Neural cell (in vitro differentiated cells): ENCODE measurements around the gene STN1. TPM values are rescaled to one million over a fixed set of nuclear protein-coding genes. Genes with fewer than 3 reads are reported as not detected.

Source experiments
- H2AFZ ChIP-seq: fragments of 200-600, 300-800 bp; sonication (generic), shearing (Covaris generic); 2 replicates; pipeline ENCODE4 v1.6.0; 2014; ENCODE audit warnings: low read depth, mild to moderate bottlenecking, antibody characterized with exemption, low read length, moderate library complexity
- H3F3A ChIP-seq: fragments of 200-600 bp; shearing (Covaris generic); 2 replicates; pipeline ENCODE4 v1.6.1; 2016; ENCODE audit warnings: mild to moderate bottlenecking, moderate library complexity, mixed read lengths, antibody characterized with exemption, low read length; ENCODE audit not compliant: insufficient read depth, poor library complexity, severe bottlenecking
- H3K27ac ChIP-seq: fragments of 200-600, 300-800 bp; sonication (generic), shearing (Covaris generic); 2 replicates; pipeline ENCODE4 v1.5.1; 2014; ENCODE audit warnings: mild to moderate bottlenecking, low read length, moderate library complexity
- H3K27me3 ChIP-seq: fragments of 300-800, 200-600 bp; sonication (generic), shearing (Covaris generic); 2 replicates; pipeline ENCODE4 v1.6.0; 2014; ENCODE audit warnings: mild to moderate bottlenecking, low read depth, low read length, moderate library complexity; ENCODE audit not compliant: insufficient read depth
- H3K36me3 ChIP-seq: fragments of 300-800, 200-600 bp; sonication (generic), shearing (Covaris generic); 2 replicates; pipeline ENCODE4 v1.5.1; 2014; ENCODE audit warnings: mild to moderate bottlenecking, antibody characterized with exemption, low read length, moderate library complexity; ENCODE audit not compliant: insufficient read depth
- H3K4me2 ChIP-seq: fragments of 300-800, 200-600 bp; sonication (generic), shearing (Covaris generic); 2 replicates; pipeline ENCODE4 v1.6.0; 2014; ENCODE audit warnings: mild to moderate bottlenecking, low read length
- H3K4me3 ChIP-seq: fragments of 300-800, 200-600 bp; sonication (generic), shearing (Covaris generic); 2 replicates; pipeline ENCODE4 v1.5.1; 2014; ENCODE audit warnings: mild to moderate bottlenecking, low read length, moderate library complexity
- H3K79me2 ChIP-seq: fragments of 200-600 bp; shearing (Covaris generic); replicated peaks from 2 replicates; pipeline ENCODE4 v1.6.0; 2014; ENCODE audit warnings: mild to moderate bottlenecking, low read length, moderate library complexity; ENCODE audit not compliant: insufficient read depth
- H3K9ac ChIP-seq: fragments of 300-800, 200-600 bp; sonication (generic), shearing (Covaris generic); 2 replicates; pipeline ENCODE4 v1.6.1; 2016; ENCODE audit warnings: mild to moderate bottlenecking, low read length, mixed read lengths
- H3K9me2 ChIP-seq: fragments of 200-600 bp; shearing (Covaris generic); 2 replicates; pipeline ENCODE4 v1.6.1; 2016; ENCODE audit warnings: mild to moderate bottlenecking, low read length, mixed read lengths; ENCODE audit not compliant: insufficient read depth
- H3K9me3 ChIP-seq: fragments of 200-600, 300-800 bp; sonication (generic), shearing (Covaris generic); 2 replicates; pipeline ENCODE4 v1.6.1; 2016; ENCODE audit warnings: mild to moderate bottlenecking, mixed run types, low read length, moderate library complexity, mixed read lengths
- H4K20me1 ChIP-seq: fragments of 200-600 bp; shearing (Covaris generic); 2 replicates; pipeline ENCODE4 v1.6.1; 2016; ENCODE audit warnings: mild to moderate bottlenecking, mixed run types; ENCODE audit not compliant: insufficient read depth
- EP300 ChIP-seq: fragments of 450-650 bp; conservative IDR thresholded peaks from 2 replicates; pipeline ENCODE4 v1.6.1; 2014; ENCODE audit warnings: antibody characterized with exemption, mild to moderate bottlenecking, moderate library complexity; ENCODE audit not compliant: poor library complexity, severe bottlenecking
- EZH2 ChIP-seq: fragments of 200-600, 300-800 bp; shearing (Covaris generic), sonication (generic); IDR thresholded peaks from 2 replicates; pipeline ENCODE4 v1.6.1; 2014; ENCODE audit warnings: antibody characterized with exemption, low read length, borderline replicate concordance, mild to moderate bottlenecking; ENCODE audit not compliant: insufficient read depth, poor library complexity, severe bottlenecking
- MXI1 ChIP-seq: fragments of 450-650 bp; conservative IDR thresholded peaks from 2 replicates; pipeline ENCODE4 v1.6.1; 2014; ENCODE audit warnings: antibody characterized with exemption, mild to moderate bottlenecking; ENCODE audit not compliant: poor library complexity, severe bottlenecking
- POLR2AphosphoS5 ChIP-seq: IDR thresholded peaks from 2 replicates; pipeline ENCODE4 v1.6.1; 2012
- RAD21 ChIP-seq: fragments of 450-650 bp; conservative IDR thresholded peaks from 2 replicates; pipeline ENCODE4 v1.6.1; 2014; ENCODE audit warnings: antibody characterized with exemption, mild to moderate bottlenecking, moderate library complexity
- SMC3 ChIP-seq: fragments of 450-650 bp; conservative IDR thresholded peaks from 2 replicates; pipeline ENCODE4 v1.6.1; 2014; ENCODE audit warnings: antibody characterized with exemption, mild to moderate bottlenecking, moderate library complexity; ENCODE audit not compliant: poor library complexity
- TAF1 ChIP-seq: IDR thresholded peaks from 2 replicates; pipeline ENCODE4 v1.6.1; 2012; ENCODE audit warnings: low read depth
- polyA plus RNA-seq: library from polyadenylated mRNA; depleted of rRNA; stranded (reverse); fragments of >200 nt; gene quantifications from 2 replicates; pipeline ENCODE4 v1.2.3, GENCODE V29; 2014
- TF ChIP-seq, protein P1 (sequence below): IDR thresholded peaks from 2 replicates; pipeline ENCODE4 v1.6.1; 2012; ENCODE audit warnings: borderline replicate concordance
- TF ChIP-seq, protein P2 (sequence below): fragments of 450-650 bp; IDR thresholded peaks from 2 replicates; pipeline ENCODE4 v1.5.1; 2014; ENCODE audit warnings: antibody characterized with exemption, mild to moderate bottlenecking, moderate library complexity; ENCODE audit not compliant: poor library complexity, severe bottlenecking

Gene STN1
- polyA plus RNA-seq, 1 donor from 2014 or later, result 9.4 TPM

DNA sequence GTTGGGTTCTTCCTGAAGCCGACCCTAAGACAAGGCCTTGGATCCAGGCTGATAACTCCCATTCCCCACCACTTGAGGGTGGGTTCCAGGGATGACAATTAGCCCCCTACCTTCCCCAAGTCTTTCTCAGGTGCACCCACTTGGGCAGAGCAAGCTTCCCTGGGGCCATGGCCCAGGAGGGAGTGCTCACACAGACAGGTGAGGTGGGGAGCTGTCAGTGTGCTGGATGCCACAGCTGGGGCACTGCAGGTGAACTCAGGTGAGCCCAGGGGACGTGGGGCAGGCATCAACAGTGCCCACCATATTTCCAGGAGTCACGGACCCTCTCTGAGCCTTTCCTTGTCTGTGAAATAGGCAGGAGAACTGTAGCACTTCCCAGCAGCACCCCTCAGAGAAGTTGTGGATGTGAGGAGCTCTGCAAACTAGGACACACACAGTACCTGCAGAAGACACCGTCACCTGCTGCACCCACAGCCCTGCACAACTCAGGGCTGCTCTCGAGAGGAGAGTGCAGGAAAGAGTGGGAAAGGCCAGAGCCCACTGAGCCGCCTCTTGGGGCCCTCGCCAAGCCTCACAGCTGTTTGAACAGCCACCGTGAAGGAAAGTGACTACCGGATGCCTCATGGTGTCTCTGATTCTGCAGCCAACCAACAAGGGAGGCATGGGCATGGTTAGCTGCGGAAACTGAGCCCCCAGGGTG is 80.5 kb downstream of the STN1 start (continued):
- TF ChIP-seq, protein P1, sequence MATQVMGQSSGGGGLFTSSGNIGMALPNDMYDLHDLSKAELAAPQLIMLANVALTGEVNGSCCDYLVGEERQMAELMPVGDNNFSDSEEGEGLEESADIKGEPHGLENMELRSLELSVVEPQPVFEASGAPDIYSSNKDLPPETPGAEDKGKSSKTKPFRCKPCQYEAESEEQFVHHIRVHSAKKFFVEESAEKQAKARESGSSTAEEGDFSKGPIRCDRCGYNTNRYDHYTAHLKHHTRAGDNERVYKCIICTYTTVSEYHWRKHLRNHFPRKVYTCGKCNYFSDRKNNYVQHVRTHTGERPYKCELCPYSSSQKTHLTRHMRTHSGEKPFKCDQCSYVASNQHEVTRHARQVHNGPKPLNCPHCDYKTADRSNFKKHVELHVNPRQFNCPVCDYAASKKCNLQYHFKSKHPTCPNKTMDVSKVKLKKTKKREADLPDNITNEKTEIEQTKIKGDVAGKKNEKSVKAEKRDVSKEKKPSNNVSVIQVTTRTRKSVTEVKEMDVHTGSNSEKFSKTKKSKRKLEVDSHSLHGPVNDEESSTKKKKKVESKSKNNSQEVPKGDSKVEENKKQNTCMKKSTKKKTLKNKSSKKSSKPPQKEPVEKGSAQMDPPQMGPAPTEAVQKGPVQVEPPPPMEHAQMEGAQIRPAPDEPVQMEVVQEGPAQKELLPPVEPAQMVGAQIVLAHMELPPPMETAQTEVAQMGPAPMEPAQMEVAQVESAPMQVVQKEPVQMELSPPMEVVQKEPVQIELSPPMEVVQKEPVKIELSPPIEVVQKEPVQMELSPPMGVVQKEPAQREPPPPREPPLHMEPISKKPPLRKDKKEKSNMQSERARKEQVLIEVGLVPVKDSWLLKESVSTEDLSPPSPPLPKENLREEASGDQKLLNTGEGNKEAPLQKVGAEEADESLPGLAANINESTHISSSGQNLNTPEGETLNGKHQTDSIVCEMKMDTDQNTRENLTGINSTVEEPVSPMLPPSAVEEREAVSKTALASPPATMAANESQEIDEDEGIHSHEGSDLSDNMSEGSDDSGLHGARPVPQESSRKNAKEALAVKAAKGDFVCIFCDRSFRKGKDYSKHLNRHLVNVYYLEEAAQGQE, result no peak
- no peak for TF ChIP-seq EZH2
- TF ChIP-seq TAF1, result no peak

DNA sequence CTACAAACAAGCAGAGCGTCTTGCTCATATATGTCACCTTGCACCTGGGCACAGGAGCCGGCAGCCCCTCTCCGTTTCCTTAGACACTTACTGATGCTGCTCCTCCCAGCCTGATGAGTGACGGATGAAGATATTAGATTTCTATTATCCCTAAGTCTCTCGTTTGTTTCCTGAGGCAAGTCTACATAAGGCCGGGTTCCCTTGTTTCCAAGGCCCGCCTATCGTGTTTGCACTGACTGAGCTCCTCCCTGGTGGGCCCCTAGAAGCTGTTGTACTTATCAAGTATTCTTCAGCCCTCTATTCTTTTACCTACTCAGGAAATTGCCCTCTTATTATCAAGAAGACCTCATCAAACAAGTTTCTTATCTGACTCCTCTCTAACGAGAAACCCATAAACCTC is 81.1 kb downstream of the STN1 start:
- Histone ChIP-seq H3K27ac (no peak overlapping the region), H3K79me2 (no peaks in the 10 kb centered on the region), H3K27me3 (no peaks in the 10 kb centered on the region), H2AFZ (no peak overlapping the region), H3K36me3 (no peaks in the 10 kb centered on the region), H3K9ac (no peak overlapping the region), H3K4me3 (no peak overlapping the region), H4K20me1 (no peaks in the 10 kb centered on the region), H3K9me3 (no peaks in the 10 kb centered on the region), H3K9me2 (no peaks in the 10 kb centered on the region), H3F3A (no peaks in the 10 kb centered on the region), H3K4me2 (no peak overlapping the region)
- TF ChIP-seq POLR2AphosphoS5 (no peak), RAD21 (no peak), SMC3 (no peak), EP300 (no peak), MXI1 (no peak), EZH2 (no peak), TAF1 (no peak)
- TF ChIP-seq, protein P1, result no peak
- TF ChIP-seq, protein P2, sequence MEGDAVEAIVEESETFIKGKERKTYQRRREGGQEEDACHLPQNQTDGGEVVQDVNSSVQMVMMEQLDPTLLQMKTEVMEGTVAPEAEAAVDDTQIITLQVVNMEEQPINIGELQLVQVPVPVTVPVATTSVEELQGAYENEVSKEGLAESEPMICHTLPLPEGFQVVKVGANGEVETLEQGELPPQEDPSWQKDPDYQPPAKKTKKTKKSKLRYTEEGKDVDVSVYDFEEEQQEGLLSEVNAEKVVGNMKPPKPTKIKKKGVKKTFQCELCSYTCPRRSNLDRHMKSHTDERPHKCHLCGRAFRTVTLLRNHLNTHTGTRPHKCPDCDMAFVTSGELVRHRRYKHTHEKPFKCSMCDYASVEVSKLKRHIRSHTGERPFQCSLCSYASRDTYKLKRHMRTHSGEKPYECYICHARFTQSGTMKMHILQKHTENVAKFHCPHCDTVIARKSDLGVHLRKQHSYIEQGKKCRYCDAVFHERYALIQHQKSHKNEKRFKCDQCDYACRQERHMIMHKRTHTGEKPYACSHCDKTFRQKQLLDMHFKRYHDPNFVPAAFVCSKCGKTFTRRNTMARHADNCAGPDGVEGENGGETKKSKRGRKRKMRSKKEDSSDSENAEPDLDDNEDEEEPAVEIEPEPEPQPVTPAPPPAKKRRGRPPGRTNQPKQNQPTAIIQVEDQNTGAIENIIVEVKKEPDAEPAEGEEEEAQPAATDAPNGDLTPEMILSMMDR, result no peak
